ENCODE results near the gene OR51Q1.

OR51Q1 gene, protein sequence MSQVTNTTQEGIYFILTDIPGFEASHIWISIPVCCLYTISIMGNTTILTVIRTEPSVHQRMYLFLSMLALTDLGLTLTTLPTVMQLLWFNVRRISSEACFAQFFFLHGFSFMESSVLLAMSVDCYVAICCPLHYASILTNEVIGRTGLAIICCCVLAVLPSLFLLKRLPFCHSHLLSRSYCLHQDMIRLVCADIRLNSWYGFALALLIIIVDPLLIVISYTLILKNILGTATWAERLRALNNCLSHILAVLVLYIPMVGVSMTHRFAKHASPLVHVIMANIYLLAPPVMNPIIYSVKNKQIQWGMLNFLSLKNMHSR

DNA sequence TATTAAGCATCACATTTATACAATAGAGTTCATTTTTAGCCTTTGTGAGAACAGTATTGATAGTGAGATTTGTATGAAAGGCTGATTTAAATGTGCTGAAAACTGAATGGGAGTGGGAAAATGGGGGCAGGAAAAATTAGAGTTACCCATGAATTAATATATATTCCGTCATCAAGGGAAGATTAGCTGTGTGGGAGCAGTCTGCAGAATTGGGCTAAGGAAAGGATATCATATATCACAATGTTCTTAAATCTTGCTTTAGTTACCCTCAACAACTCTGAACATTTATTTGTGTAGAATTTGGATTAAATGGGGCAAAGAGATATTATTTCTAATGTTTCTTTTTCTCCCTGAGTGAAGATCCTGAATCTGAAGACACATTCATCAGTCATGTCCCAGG lies at the start of gene OR51Q1:
TSS of gene OR51Q1 (plus strand) at position 301 of the 400 bp plus-strand sequence. CDS start at position 391, 90 bp downstream.
- no peak for DNase-seq

DNA sequence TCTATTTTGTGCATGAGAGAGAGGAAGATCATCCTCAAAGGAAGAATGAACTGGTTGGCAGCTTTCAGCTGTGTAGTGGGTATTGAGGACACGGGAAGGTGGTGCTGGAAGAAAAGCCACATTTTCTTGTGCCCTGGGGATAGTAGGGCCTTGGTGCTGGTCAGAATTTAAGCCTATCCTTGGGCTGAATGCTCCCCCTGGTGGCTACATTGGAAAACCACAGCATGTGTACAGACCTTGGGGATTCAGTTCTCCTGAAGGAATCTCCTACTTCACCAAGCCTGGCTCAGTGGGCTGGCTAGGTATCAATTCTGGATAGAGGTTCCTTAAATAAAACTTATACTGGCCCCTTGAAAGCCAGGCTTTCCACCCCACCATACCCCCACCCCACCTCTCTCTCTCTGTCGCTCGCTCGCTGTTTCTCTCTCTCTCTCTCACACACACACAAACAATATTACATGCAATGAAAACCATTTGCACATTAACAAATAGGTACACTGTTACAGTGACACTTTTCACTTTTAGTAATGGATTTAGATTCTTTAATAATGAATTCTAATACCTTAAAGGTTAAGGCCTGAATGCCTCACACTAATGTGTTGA lies 41.1 kb upstream of the OR51Q1 start:
- DNase-seq: peak in 1 of 2 donors; percentile 6

DNA sequence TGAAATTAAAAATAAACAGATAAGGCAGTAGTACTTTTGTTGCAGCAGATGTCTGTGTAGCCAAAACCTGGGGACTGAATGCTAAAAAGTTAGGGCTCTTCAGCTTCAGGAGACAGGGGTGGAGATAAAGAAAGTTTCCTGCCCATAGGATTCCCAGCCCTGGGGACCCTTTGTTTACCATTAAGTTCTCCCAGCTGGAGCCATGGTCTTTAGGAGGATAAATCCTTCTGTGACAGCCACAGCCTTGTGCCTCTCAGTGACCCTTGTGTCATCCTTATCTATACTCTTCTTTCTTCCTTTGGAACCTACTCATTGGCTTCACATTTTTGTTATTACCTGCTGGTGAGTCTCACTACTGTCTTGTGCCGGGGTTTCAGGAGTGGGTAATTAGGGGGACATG lies 38.3 kb upstream of the OR51Q1 start, which contains the start of gene OR51M1:
TSS of gene OR51M1 (plus strand) at position 237 of the 400 bp plus-strand sequence. CDS start 5,587 bp downstream, outside the sequence.
- no peak for DNase-seq

DNA sequence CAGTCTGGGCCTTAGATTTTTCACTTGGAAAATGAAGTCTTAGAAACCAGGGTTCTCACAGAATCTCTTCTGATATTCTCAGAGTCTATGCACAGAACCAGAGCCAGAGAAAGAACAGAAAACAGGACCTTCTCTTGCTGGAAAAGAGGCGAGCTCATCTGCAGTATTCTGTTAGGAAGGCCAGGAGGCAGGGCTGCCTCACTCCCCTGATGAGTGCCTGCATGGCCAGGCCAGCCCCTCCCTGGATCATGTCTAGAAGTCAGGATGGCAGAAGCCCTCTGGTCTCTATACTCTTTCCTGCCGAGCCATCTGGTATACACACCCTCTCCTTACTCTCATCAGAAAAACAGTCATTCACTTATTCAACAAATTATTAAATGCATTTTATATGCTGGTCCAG lies 37.6 kb upstream of the OR51Q1 start:
- no peak for DNase-seq

DNA sequence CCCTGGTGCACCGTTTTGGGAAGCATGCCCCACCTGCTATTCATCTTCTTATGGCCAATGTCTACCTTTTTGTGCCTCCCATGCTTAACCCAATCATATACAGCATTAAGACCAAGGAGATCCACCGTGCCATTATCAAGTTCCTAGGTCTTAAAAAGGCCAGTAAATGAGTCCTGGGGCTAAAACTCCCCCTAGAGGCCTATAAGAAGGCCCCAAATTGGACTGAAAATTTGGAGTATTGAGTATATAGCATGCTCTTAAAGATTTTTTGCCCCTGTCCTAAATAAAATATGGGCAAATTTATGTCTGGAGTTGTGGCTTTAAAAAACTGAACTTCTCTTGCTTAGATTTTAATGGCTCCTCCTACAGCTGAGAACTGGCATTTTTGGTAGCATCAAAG lies 31.7 kb upstream of the OR51Q1 start:
- no peak for DNase-seq

DNA sequence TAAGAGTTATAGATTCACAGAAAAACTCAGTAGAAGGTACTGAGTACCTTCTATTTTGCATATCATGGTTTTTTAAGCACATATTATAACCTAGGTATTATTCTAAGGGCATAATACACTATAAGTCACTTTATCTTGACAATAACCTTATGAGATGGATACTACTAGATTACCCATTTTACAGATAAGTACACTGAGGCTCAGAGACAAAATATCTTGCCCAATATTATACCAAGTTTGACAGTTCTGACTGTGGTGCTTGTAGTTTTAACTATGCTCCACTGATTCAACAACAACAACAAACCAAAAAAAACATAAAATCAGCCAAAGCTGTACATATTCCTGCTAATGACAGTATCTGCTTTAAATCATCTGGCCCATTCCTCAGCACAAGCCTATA lies 27.8 kb upstream of the OR51Q1 start:
- no peak for DNase-seq

DNA sequence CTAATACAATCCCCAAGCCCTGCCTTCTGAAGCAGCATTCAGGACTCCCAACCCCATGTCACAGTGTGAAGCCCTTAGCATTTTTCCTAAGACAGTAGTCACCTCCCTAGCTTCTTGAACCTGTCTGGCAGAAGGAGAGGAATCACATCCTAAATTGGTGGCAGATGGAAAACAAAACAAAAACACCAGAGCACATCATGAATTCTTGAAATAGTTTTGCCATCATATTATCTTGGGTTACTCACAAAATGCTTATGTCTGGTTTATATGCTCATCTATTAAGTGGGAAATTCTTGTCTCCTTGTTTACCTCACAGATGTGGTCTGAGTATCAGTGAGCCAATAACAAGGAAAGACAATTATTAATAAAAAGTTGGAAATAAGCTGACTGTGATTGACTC lies 23.0 kb upstream of the OR51Q1 start:
- no peak for DNase-seq

DNA sequence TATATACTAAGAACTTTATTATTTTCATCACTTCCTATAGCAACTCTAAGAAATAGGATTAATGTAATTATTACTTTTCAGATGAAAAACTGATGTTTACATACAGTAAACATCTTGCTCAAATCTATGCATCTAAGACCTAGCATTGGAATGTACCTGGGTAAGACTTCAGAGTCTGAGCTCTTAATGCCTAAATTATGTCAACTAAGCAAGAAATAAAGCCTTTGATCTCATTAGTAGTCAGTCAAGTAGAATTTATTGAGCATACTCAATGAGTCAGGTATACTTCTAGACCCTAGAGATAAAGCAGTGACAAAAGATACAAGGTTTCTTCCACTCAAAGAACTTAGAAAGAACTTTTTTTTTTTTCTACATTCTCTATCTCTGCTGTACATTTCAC lies 16.7 kb upstream of the OR51Q1 start:
- DNase-seq: no peak

DNA sequence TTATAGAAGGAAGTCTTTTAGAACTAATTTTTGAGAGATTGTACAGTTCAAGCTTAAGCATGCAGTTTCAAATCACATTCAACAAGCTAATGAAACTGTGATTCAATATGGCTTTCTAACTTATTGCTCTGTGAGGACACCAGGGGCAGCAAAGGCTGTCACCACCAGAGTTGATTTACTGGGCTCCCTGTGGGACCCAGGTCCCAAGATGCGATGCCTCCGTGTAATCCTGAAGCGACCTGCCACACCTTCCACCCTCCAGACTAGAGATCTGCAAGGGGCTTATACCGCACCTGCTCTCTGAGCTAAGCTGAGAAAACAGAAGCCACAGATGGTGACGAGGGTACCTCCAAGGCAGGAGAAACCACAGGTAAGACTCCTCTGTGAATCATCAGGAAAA lies 918 bp upstream of the OR51Q1 start:
- no peak for DNase-seq

DNA sequence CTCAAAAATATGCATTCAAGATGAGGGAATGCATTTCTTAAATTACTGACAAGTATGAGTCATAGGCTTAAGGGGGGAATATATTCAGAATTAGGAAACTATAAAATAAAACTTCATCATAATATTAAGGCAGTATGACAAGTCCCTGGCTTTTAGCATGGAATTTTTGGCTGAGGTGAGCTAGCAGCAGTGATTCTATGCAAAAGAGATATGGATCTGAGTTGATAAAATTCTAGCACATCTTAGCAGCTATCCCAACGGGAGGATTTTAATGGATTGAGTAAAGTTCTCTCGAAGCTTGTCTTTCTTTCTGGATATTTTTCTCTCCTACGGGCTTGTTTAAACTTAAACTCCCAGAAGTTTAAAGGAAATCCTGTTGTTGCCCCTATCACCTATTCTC lies 1.2 kb downstream of the OR51Q1 start:
- no peak for DNase-seq

DNA sequence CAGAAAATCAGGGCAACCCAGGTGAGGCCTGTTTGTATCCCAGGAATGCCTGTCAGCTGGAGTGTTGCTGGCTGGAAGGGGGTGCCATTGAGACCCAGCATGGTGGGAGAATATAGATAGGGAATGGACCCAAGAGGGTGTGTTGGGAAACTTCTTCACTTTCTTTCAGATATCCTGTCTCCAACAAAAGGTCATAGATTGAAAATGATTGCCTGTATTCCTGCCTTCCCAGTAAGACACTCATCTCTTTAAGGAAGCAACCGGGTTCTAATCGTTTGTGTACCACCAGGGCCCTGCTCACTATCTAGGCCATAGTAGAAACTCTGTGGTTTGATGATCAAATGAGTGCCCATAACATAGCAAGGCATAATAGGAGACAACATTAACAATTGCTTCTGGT lies 19.5 kb downstream of the OR51Q1 start, which contains the start of gene OR51I1:
TSS of gene OR51I1 (minus strand) at position 101 of the 400 bp plus-strand sequence. CDS start at position 101, 0 bp downstream.
- no peak for DNase-seq

DNA sequence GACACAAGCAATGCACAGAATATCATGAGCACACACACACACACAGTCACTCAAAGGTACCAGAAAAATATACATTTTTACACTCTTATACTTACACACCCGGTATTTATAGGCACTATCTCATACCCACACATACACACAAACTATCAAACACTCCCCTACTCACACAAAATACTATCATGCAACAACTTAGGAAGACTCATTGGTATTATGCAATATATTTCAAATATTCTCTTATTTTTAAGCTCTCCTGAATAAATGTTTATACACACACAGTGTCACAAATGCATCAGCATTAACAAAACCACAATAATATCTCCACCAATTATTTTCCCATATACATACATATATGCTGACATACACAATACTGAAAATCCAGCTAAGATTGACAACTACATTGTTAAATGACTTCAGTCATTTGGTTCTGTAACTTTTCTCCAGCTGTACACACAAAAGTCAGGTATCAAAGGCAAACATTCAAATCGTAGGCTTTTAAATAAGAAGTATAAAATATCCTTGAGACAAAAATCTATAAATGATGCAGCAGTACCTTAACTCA lies 22.0 kb downstream of the OR51Q1 start:
- no peak for DNase-seq

DNA sequence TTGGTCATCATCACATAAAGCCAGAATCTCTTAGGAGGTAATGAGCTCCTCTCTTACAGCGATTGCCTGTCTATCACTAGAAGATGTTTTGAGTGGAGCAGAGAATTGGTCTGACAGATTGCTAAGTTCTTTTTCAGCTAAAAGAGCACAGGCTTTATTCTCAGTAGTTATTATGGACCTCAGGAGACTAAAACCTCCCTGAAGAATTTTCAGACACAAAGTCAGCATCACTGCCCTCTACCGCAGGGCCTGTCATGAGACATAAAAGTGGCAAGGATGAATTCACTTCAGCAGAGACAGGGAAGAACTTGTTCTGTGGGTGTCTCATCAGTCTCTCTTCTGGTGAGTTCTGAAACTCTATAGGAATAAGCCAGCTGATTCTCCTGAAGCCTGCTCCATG lies 27.1 kb downstream of the OR51Q1 start, which contains the start of gene OR51I2:
TSS of gene OR51I2 (plus strand) at position 301 of the 400 bp plus-strand sequence. CDS start 4,166 bp downstream, outside the sequence.
- DNase-seq: no peak

DNA sequence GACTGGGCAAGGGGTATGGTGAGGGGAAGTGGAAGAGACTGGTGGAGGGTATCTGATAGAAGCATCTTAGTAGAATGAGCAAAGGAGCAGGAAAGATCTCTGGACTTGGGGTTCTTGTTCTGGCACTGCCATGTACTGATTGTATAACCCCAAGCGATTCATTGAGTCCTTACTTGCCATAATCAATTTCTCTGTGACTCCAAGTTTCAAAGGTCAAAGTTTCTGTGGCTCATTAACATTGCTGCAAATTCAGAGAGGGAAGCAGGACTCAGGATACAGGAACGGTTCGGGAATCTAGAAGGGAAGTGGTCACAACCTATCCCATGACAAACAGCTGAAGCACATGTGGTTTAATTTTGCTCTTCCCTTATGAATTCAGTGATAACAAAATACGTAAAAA lies 27.5 kb downstream of the OR51Q1 start:
- DNase-seq: no peak

DNA sequence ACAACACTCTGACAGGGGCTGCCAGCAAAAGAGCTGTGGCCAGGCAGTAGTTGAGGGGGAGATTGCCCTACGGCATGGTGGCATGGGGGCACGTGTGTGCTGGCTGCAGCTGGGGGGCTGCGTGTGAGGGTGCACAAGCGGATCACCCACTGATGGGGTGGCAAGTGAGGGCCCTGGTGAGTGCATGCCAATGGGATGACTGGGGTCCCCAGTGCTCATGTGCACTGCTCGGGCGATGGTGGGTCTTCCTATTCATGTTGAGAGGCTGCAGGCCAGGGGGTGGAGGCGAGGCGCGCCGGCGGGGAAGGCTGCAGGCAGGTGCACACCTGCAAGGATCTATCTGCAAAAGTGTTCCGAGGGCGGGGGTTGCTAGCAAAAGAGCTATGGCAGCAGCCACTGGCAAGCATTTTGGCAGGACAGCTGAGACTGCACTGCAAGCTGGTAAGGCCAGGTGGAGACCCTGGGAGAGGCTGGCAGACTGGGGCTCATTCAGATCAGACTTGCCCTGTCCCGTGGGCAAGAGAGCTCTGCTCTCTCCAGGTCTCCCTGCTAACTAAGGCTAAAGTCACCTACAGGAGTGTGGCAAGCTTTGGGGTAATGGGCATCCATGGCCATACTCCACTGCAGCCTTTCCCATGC lies 39.2 kb downstream of the OR51Q1 start:
- no peak for DNase-seq

DNA sequence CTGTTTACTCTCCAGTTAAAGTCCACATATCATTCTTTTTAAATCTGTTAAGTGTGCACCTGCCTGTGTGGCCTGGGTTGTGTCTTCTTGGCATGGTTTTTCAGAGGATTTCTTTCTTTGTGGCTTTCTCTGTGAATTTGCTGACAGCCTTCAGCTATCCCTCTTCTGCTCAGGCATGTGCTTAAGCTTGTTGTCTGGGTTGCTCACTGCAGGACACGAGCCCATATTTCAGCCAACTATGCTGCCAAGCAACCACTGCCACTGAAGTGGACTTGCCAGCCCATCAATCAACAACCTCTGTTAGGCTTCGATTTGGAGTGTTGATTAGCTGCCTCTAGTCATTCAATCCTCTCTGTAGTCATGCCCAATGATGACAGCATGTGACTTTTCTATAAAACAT lies 45.6 kb downstream of the OR51Q1 start:
- no peak for DNase-seq

Measured in CD4-positive, alpha-beta T cell treated with Interferon alpha-2 for 1 hour (primary cell).